Astrocyte of the cerebellum (primary cell): ENCODE data around the gene BBC3.

Experiments used
- DNase-seq: peaks from one replicate; pipeline ENCODE4 v3.0.0-alpha.2; 2011; ENCODE audit warnings: low read depth
- H3K4me3 ChIP-seq: 2 replicates; pipeline ENCODE4 v1.5.1; 2011; ENCODE audit warnings: mild to moderate bottlenecking, low read depth, low read length, moderate library complexity
- CTCF ChIP-seq: IDR thresholded peaks from 2 replicates; pipeline ENCODE4 v1.5.1; 2012; ENCODE audit warnings: low read length, low read depth, moderate library complexity, mild to moderate bottlenecking; ENCODE audit errors: missing control alignments
- in situ Hi-C: cut with HindIII; loops from 2 replicates; pipeline ENCODE4 v1.10.0; 2017; ENCODE audit warnings: low sequenced_read_pairs

BBC3 gene

GRCh38 chr19:47176627-47177090, 54.3 kb downstream of the BBC3 start:
- no peak for TF ChIP-seq CTCF
- DNase-seq = peak; percentile 89
- in situ Hi-C loops = no loop called here
- no peak overlapping the region for H3K4me3 ChIP-seq

GRCh38 chr19:47176071-47176626, 54.9 kb downstream of the BBC3 start:
- DNase-seq = no peak
- no peak overlapping the region for H3K4me3 ChIP-seq
- in situ Hi-C loops = no loop called here
- TF ChIP-seq CTCF = no peak

GRCh38 chr19:47172666-47173455, 58.1 kb downstream of the BBC3 start:
- H3K4me3 ChIP-seq = no peak overlapping the region
- in situ Hi-C loops = no loop called here
- DNase-seq = no peak
- TF ChIP-seq CTCF = no peak
